CD8-positive, alpha-beta memory T cell (primary cell): ENCODE measurements around the gene TUBB3. TPM values are rescaled to one million over a fixed set of nuclear protein-coding genes. Genes with fewer than 3 reads are reported as not detected.
A peak's percentile ranks its signal among the peaks of the same experiment; 100 is the strongest.

Experiments
- CTCF ChIA-PET: fragments of 350-600 bp; sonication (Branson Sonifier 250); formaldehyde crosslinking; loops from one replicate; lab custom pipeline; 2021; ENCODE audit warnings: antibody characterized with exemption; lab: Charles Lee
- POLR2A ChIA-PET: fragments of 350-600 bp; sonication (Branson Sonifier 250); formaldehyde crosslinking; loops from one replicate; lab custom pipeline; 2021; ENCODE audit warnings: antibody characterized with exemption; lab: Charles Lee
- DNase-seq, 5 donors: peaks; one replicate each; pipeline versions ENCODE4 v3.0.0 to v3.0.0-alpha.2; 2020 to 2022; ENCODE audit warnings: mixed read lengths in 1 of 5
- H3K27ac ChIP-seq: one replicate; pipeline ENCODE4 v1.7.0; 2013; ENCODE audit warnings: low read depth, mild to moderate bottlenecking, low read length, moderate library complexity
- H3K27me3 ChIP-seq: 2 replicates; pipeline ENCODE4 v1.7.0; 2013; ENCODE audit warnings: low read length, mild to moderate bottlenecking; ENCODE audit not compliant: insufficient read depth, poor library complexity, severe bottlenecking
- H3K36me3 ChIP-seq: 2 replicates; pipeline ENCODE4 v1.7.0; 2013; ENCODE audit warnings: mild to moderate bottlenecking, low read length, moderate library complexity; ENCODE audit not compliant: insufficient read depth
- H3K4me1 ChIP-seq: 2 replicates; pipeline ENCODE4 v1.7.0; 2013; ENCODE audit warnings: mild to moderate bottlenecking, low read length, moderate library complexity; ENCODE audit not compliant: insufficient read depth
- H3K4me3 ChIP-seq: 2 replicates; pipeline ENCODE4 v1.7.0; 2013; ENCODE audit warnings: mild to moderate bottlenecking, low read length
- H3K9me3 ChIP-seq: 2 replicates; pipeline ENCODE4 v1.7.0; 2013; ENCODE audit warnings: mild to moderate bottlenecking, low read length
- H3K27ac Mint-ChIP-seq, 8 donors: one replicate each; pipeline ENCODE4 v1.8.0; 2020 to 2021; ENCODE audit warnings: mixed read lengths in 8 of 8, mild to moderate bottlenecking in 6 of 8, inconsistent platforms in 3 of 8, moderate library complexity in 3 of 8
- H3K27me3 Mint-ChIP-seq, 2 donors: one replicate each; pipeline ENCODE4 v1.8.0; 2020 to 2021; ENCODE audit warnings: mixed read lengths in 2 of 2, mild to moderate bottlenecking in 1 of 2, moderate library complexity in 1 of 2
- H3K36me3 Mint-ChIP-seq, 3 donors: one replicate each; pipeline ENCODE4 v1.8.0; 2020 to 2021; ENCODE audit warnings: mixed read lengths in 3 of 3, inconsistent platforms in 1 of 3, mild to moderate bottlenecking in 1 of 3
- H3K4me1 Mint-ChIP-seq, 3 donors: one replicate each; pipeline ENCODE4 v1.8.0; 2020 to 2021; ENCODE audit warnings: mixed read lengths in 3 of 3, inconsistent platforms in 1 of 3, mild to moderate bottlenecking in 1 of 3
- H3K4me3 Mint-ChIP-seq, 7 donors: one replicate each; pipeline ENCODE4 v1.8.0; 2020 to 2021; ENCODE audit warnings: mixed read lengths in 7 of 7, mild to moderate bottlenecking in 6 of 7, moderate library complexity in 4 of 7, inconsistent platforms in 2 of 7
- H3K9me3 Mint-ChIP-seq, 5 donors: one replicate each; pipeline ENCODE4 v1.8.0; 2020 to 2022; ENCODE audit warnings: mixed read lengths in 5 of 5, mild to moderate bottlenecking in 3 of 5, moderate library complexity in 2 of 5, inconsistent platforms in 1 of 5
- polyA plus RNA-seq: library from polyadenylated mRNA; unstranded; fragments of 300-500 nt; fragmentation: Illumina TruSeq; gene quantifications from one replicate; pipeline ENCODE4 v1.2.3, GENCODE V29; 2021
- total RNA-seq, 2 experiments: library from RNA; stranded (reverse); gene quantifications; one replicate each; pipeline ENCODE4 v1.2.3, GENCODE V29; 2021

Gene TUBB3
- total and polyA plus RNA-seq, 3 experiments from 2014 or later: 0.31 to 0.38 TPM; not detected in 1

DNA sequence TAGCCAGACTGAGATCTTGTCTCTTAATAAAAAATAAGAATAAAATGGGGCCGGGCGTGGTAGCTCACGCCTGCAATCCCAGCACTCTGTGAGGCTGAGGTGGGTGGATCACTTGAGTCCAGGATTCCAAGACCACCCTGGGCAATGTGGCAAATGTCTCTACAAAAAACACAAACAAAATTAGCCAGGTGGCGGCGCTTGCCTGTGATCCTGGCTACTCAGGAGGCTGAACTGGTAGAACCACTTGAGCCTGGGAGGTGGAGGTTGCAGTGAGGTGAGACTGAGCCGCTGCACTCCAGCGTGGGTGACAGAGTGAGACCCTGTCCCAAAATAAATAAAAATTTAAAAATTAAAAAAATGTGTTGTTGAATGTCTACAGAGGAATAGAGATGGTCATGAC is 22.5 kb downstream of the TUBB3 start:
- ChIA-PET POLR2A (no interaction called here), CTCF (no interaction called here)
- peaks cover 14% of the 10 kb centered on the region for H3K4me1 ChIP-seq
- peaks cover 0 to 1% (median 0%) of the 10 kb centered on the region in 3 donors for H3K36me3 Mint-ChIP-seq
- peaks cover 8 to 17% (median 13%) of the 10 kb centered on the region in 3 donors for H3K4me1 Mint-ChIP-seq
- no peak overlapping the region for H3K4me3 Mint-ChIP-seq
- H3K36me3 ChIP-seq: no peaks in the 10 kb centered on the region
- no peak for DNase-seq
- H3K27me3 ChIP-seq: peaks cover 4% of the 10 kb centered on the region
- peaks cover 24 to 38% of the 10 kb centered on the region in 2 donors for H3K27me3 Mint-ChIP-seq
- no peak overlapping the region for H3K27ac ChIP-seq
- no peak overlapping the region for H3K27ac Mint-ChIP-seq
- no peaks in the 10 kb centered on the region for H3K9me3 ChIP-seq
- H3K4me3 ChIP-seq: no peak overlapping the region
- no peaks in the 10 kb centered on the region for H3K9me3 Mint-ChIP-seq

DNA sequence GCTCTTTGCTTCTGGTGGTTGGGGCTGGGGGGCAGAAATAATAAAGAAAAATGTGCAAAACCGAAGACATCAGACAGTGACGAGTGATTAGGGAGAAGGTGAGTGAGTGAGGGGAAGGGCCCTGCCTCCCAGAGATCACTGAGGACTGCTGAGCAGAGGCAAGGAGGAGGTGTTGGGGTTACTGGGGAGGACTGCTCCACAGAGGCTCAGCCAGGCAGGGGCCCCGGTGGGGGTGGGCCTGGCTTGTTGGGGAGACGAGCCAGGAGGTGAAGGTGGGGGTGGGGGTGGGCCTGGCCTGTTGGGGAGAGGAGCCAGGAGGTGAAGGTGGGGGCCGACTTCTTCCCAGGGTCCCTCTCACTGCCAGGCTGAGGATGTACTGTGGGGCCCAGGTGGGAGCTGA is 23.4 kb downstream of the TUBB3 start:
- Histone ChIP-seq H3K27me3 (peaks cover 4% of the 10 kb centered on the region), H3K4me1 (peaks cover 14% of the 10 kb centered on the region), H3K27ac (no peak overlapping the region), H3K36me3 (no peaks in the 10 kb centered on the region), H3K4me3 (no peak overlapping the region), H3K9me3 (no peaks in the 10 kb centered on the region)
- ChIA-PET POLR2A (no interaction called here), CTCF (no interaction called here)
- H3K36me3 Mint-ChIP-seq: peaks cover 0 to 1% (median under 1%) of the 10 kb centered on the region in 3 donors
- no peaks in the 10 kb centered on the region for H3K9me3 Mint-ChIP-seq
- H3K4me3 Mint-ChIP-seq: peak overlapping the region in 4 of 7 donors; percentile 8 to 66 (median 47)
- DNase-seq: no peak
- no peak overlapping the region for H3K27ac Mint-ChIP-seq
- H3K4me1 Mint-ChIP-seq: peaks cover 8 to 17% (median 13%) of the 10 kb centered on the region in 3 donors
- H3K27me3 Mint-ChIP-seq: peaks cover 24 to 37% of the 10 kb centered on the region in 2 donors

DNA sequence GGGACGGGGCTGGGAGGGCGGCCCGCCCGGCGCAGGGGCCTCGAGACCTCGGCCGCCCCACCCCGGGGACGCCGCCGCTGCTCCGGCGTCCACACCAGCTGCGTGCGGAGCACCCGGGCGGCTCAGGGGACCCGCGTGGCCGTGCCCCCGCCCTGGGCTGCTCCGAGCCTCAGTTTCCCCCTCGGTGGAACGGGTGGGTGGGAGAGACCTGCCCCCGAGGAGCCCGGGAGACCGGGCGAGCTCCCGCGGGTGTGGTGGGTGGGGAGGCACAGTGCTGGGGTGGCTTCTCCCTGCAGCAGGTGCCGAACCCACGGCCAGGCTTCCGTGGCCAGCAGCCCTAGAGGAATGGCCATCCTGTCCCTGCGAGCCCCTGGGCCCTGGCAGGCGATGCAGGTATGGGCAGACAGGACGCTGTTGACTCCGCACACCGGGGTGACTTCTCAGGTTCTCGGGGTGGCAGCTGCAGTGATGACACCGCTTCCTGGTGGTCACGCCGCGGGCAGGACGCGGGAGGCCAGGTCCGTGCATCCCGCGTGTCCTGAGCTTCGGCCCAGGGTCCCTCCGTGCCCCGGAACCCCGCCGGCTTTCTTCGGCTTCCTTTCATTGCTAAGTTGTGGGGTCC is 26.1 kb downstream of the TUBB3 start:
- H3K4me1 Mint-ChIP-seq: peaks cover 8 to 17% (median 13%) of the 10 kb centered on the region in 3 donors
- H3K36me3 ChIP-seq: no peaks in the 10 kb centered on the region
- no peaks in the 10 kb centered on the region for H3K9me3 Mint-ChIP-seq
- H3K36me3 Mint-ChIP-seq: peaks cover 0 to 2% (median 1%) of the 10 kb centered on the region in 3 donors
- no peak overlapping the region for H3K27ac ChIP-seq
- peaks cover 18 to 22% of the 10 kb centered on the region in 2 donors for H3K27me3 Mint-ChIP-seq
- H3K4me1 ChIP-seq: peaks cover 14% of the 10 kb centered on the region
- peak overlapping the region in 2 of 8 donors; percentile 70 for H3K27ac Mint-ChIP-seq
- peak overlapping the region; percentile 41 for H3K4me3 ChIP-seq
- CTCF ChIA-PET: interaction anchor here (0.8 to 1.9 kb wide), 2 partner anchors 39 to 42 kb away, joined by 4 to 6 read pairs; no protein-coding TSS in a partner anchor
- no peak for DNase-seq
- no peaks in the 10 kb centered on the region for H3K9me3 ChIP-seq
- peaks cover 4% of the 10 kb centered on the region for H3K27me3 ChIP-seq
- POLR2A ChIA-PET: interaction anchor here (0.6 kb wide), 1 partner anchor 73 kb away, joined by 6 read pairs; no protein-coding TSS in a partner anchor
- peak overlapping the region; percentile 75 to 93 (median 83) for H3K4me3 Mint-ChIP-seq

GRCh38 chr16:89949756-89950155 is 26.6 kb downstream of the TUBB3 start:
- Histone ChIP-seq H3K4me1 (peaks cover 14% of the 10 kb centered on the region), H3K36me3 (no peaks in the 10 kb centered on the region), H3K27ac (no peak overlapping the region), H3K27me3 (peaks cover 2% of the 10 kb centered on the region), H3K4me3 (no peak overlapping the region), H3K9me3 (no peaks in the 10 kb centered on the region)
- ChIA-PET CTCF (interaction anchor here (0.8 to 1.9 kb wide), 2 partner anchors 40 to 42 kb away, joined by 4 to 6 read pairs; no protein-coding TSS in a partner anchor), POLR2A (interaction anchor here (0.6 to 0.7 kb wide), 2 partner anchors 72 to 171 kb away, joined by 3 to 6 read pairs; no protein-coding TSS in a partner anchor)
- no peaks in the 10 kb centered on the region for H3K9me3 Mint-ChIP-seq
- H3K4me1 Mint-ChIP-seq: peaks cover 8 to 17% (median 13%) of the 10 kb centered on the region in 3 donors
- no peak for DNase-seq
- peak overlapping the region in 3 of 8 donors; percentile 12 to 93 (median 70) for H3K27ac Mint-ChIP-seq
- H3K4me3 Mint-ChIP-seq: peak overlapping the region; percentile 75 to 93 (median 83)
- peaks cover 0 to 4% (median 2%) of the 10 kb centered on the region in 3 donors for H3K36me3 Mint-ChIP-seq
- peaks cover 16 to 22% of the 10 kb centered on the region in 2 donors for H3K27me3 Mint-ChIP-seq

GRCh38 chr16:89951509-89951908 is 28.4 kb downstream of the TUBB3 start:
- H3K27ac ChIP-seq: no peak overlapping the region
- H3K27ac Mint-ChIP-seq: no peak overlapping the region
- peaks cover 0 to 9% (median 2%) of the 10 kb centered on the region in 3 donors for H3K36me3 Mint-ChIP-seq
- ChIA-PET CTCF (no interaction called here), POLR2A (no interaction called here)
- no peaks in the 10 kb centered on the region for H3K36me3 ChIP-seq
- H3K27me3 ChIP-seq: no peaks in the 10 kb centered on the region
- peak overlapping the region in 6 of 7 donors; percentile 29 to 74 (median 58) for H3K4me3 Mint-ChIP-seq
- no peak for DNase-seq
- H3K4me1 ChIP-seq: peaks cover 14% of the 10 kb centered on the region
- no peak overlapping the region for H3K4me3 ChIP-seq
- H3K9me3 ChIP-seq: no peaks in the 10 kb centered on the region
- peaks cover 8 to 17% (median 13%) of the 10 kb centered on the region in 3 donors for H3K4me1 Mint-ChIP-seq
- no peaks in the 10 kb centered on the region for H3K9me3 Mint-ChIP-seq
- H3K27me3 Mint-ChIP-seq: peaks cover 6 to 8% of the 10 kb centered on the region in 2 donors

- no peak overlapping the region for H3K4me3 Mint-ChIP-seq
- H3K4me1 ChIP-seq: peaks cover 14% of the 10 kb centered on the region
- no peak overlapping the region for H3K27ac ChIP-seq
- ChIA-PET POLR2A (no interaction called here), CTCF (no interaction called here)
- no peaks in the 10 kb centered on the region for H3K9me3 ChIP-seq
- H3K27ac Mint-ChIP-seq: no peak overlapping the region
- no peak for DNase-seq
- H3K4me1 Mint-ChIP-seq: peaks cover 8 to 17% (median 13%) of the 10 kb centered on the region in 3 donors
- H3K4me3 ChIP-seq: no peak overlapping the region
- no peaks in the 10 kb centered on the region for H3K9me3 Mint-ChIP-seq
- H3K27me3 ChIP-seq: no peaks in the 10 kb centered on the region
- peaks cover 5 to 8% of the 10 kb centered on the region in 2 donors for H3K27me3 Mint-ChIP-seq
- H3K36me3 Mint-ChIP-seq: peaks cover 0 to 14% (median 3%) of the 10 kb centered on the region in 3 donors
- no peaks in the 10 kb centered on the region for H3K36me3 ChIP-seq
Measured at GRCh38 chr16:89952049-89952448, 28.9 kb downstream of the TUBB3 start.

DNA sequence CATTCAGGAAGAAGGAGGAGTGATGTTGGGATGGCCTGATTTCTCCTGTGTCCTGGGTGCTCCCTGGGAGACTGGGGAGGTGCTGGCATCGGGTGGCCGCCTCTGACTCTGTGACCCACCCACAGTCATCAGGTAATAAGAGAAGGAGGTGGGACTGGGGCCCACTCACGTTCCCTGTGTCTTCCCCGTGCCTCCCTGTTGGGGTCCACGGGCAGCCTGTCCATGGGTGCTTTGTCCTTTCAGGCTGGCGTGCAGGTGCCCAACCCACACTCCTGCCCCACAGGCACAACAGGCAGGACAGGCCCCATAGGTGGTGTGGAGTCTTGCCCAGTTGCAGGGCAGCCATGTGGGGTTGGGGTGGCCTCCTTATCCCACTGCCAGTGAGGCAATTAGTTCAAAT is 29.4 kb downstream of the TUBB3 start:
- peaks cover 8 to 14% (median 11%) of the 10 kb centered on the region in 3 donors for H3K4me1 Mint-ChIP-seq
- H3K27ac Mint-ChIP-seq: peak overlapping the region in 2 of 8 donors; percentile 22 to 43
- no peak overlapping the region for H3K4me3 ChIP-seq
- H3K36me3 Mint-ChIP-seq: peaks cover 0 to 19% (median 3%) of the 10 kb centered on the region in 3 donors
- ChIA-PET POLR2A (no interaction called here), CTCF (no interaction called here)
- H3K27me3 Mint-ChIP-seq: peaks cover 0 to 5% of the 10 kb centered on the region in 2 donors
- H3K36me3 ChIP-seq: no peaks in the 10 kb centered on the region
- H3K27me3 ChIP-seq: no peaks in the 10 kb centered on the region
- peaks cover 13% of the 10 kb centered on the region for H3K4me1 ChIP-seq
- no peak for DNase-seq
- H3K27ac ChIP-seq: no peak overlapping the region
- H3K9me3 Mint-ChIP-seq: no peaks in the 10 kb centered on the region
- H3K9me3 ChIP-seq: no peaks in the 10 kb centered on the region
- H3K4me3 Mint-ChIP-seq: no peak overlapping the region
